NB4 (cell line): ENCODE data around the gene GPRIN1.
"Not testable (repeated sequence)": the region's sequence is repeated elsewhere in the genome, so short reads cannot be mapped to it uniquely, and the experiment has no call there.

Experiments used
- DNase-seq: peaks from one replicate; pipeline ENCODE4 v3.0.0; 2010; ENCODE audit warnings: low read depth
- H3K4me3 ChIP-seq: one replicate; pipeline ENCODE4 v1.5.1; 2011; ENCODE audit warnings: mild to moderate bottlenecking, low read depth, low read length, moderate library complexity
- MAX ChIP-seq: IDR thresholded peaks from 2 replicates; pipeline ENCODE4 v1.6.1; 2011; ENCODE audit warnings: low read depth, low read length
- MYC ChIP-seq: IDR thresholded peaks from 2 replicates; pipeline ENCODE4 v1.6.1; 2011; ENCODE audit warnings: low read depth, low read length
- POLR2A ChIP-seq: IDR thresholded peaks from 2 replicates; pipeline ENCODE4 v1.6.1; 2011; ENCODE audit warnings: mild to moderate bottlenecking; ENCODE audit not compliant: insufficient read length; ENCODE audit errors: extremely low read depth
- TF ChIP-seq, protein P1 (sequence below): IDR thresholded peaks from one replicate; pipeline ENCODE4 v1.5.1; 2012; ENCODE audit warnings: low read depth, low read length

Gene GPRIN1

GRCh38 chr5:176603091-176603490, 6.9 kb downstream of the GPRIN1 start:
- H3K4me3 ChIP-seq = no peak overlapping the region
- no peak for TF ChIP-seq MYC
- TF ChIP-seq POLR2A = no peak
- no peak for TF ChIP-seq MAX
- TF ChIP-seq, protein P1, sequence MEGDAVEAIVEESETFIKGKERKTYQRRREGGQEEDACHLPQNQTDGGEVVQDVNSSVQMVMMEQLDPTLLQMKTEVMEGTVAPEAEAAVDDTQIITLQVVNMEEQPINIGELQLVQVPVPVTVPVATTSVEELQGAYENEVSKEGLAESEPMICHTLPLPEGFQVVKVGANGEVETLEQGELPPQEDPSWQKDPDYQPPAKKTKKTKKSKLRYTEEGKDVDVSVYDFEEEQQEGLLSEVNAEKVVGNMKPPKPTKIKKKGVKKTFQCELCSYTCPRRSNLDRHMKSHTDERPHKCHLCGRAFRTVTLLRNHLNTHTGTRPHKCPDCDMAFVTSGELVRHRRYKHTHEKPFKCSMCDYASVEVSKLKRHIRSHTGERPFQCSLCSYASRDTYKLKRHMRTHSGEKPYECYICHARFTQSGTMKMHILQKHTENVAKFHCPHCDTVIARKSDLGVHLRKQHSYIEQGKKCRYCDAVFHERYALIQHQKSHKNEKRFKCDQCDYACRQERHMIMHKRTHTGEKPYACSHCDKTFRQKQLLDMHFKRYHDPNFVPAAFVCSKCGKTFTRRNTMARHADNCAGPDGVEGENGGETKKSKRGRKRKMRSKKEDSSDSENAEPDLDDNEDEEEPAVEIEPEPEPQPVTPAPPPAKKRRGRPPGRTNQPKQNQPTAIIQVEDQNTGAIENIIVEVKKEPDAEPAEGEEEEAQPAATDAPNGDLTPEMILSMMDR = no peak
- DNase-seq = no peak

DNA sequence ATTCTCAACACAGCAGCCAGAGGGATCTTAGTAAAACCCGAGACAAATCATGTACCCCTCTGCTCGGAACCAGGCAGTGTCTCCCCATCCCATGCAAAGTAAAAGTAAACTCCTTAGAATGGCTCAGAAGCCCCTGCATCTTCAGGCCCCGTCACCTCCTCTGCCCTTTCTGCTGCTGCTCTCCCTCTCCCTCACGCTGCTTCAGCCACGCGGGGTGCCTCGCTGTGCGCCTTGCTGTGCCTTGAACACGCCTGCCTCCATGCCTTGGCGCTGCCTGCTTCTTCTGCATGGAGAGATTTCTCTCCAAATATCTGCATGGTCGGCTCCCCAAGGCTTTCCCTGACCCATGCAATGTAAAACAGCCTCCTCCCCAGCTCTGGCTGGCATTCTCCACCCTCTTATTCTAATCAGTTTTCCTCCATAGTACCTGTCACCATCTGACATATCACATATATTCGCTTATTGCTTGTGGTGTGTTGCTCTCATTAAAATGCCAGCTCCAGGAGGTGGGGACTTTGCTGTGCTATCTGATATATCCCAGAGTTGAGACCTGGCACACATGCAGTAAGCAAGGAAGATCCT, 8.0 kb downstream of the GPRIN1 start:
- no peak for DNase-seq
- H3K4me3 ChIP-seq = no peak overlapping the region
- TF ChIP-seq, protein P1 = no peak
- TF ChIP-seq POLR2A (no peak), MYC (no peak), MAX (no peak)

DNA sequence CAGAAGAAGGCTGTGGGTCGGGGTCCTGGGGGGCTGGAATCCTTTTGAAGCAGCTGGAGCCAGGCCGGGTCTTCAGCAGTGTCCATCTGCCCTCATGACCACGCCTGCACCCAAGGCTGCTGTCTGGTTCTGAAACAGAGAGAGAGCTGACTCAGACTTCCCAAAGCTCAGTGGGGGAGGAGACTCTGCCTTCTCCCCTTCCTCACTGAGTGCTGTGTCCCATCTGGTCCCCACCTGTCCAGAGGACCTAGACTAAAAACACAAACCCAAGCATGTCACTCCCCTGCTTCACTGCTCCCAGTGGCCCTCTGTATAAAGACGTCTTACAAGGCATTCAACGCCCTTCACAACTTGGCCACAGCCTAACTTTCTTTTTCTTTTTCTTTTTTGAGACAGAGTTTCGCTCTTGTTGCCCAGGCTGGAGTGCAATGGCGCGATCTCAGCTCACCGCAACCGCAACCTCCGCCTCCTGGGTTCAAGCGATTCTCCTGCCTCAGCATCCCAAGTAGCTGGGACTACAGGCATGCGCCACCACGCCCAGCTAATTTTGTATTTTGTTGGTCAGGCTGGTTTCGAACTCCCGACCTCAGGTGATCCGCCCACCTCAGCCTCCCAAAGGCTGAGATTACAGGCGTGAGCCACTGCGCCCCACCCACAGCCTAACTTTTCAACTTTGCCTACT, 10.1 kb downstream of the GPRIN1 start:
- not testable (repeated sequence) for DNase-seq, H3K4me3 ChIP-seq

DNA sequence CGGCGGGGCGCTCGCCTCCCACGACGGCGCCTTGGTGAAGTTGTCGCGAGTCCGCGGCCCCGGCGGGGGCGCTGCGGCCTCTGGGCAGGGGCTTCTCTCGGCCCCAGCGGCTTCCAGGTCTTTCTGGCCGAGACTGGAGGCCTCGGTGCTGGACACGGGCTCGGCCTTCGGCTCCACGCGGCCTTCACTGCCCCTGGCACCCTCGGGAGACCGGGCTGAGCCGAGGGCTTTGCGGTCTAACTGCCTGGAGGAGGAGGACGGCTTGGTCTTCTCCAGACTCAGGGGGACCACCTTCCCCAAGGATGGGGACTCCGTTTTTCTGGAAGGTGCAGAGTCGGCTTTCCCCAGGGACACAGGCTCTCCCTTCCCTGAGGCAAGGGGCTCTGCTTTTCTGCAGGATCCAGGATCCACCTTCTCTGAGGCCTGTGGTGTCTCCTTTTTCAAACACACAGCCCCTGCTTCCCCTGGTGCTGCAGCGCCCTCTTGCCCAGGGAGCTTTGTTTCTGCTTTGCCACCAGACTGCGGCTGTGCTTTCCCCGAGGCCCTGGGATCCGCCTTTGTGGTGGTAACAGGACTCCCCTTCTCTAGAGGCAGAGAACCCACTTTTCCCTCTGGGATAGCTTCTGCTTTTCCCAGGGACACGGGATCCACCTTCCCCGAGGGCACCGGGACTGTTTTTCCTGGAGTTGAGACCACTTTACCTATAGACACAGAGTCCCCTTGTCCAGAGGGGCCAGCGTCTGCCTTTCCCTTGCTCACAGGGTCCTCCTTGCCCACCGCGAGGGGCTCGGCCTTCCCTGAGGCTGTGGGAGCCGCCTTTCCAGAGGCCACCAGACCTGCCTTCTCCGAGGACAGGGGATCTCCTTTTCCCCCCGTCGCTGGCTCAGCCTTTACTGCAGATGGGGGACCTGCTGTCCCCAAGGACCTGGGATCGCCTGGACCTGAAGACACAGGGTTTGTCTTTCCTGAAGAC, 12.3 kb downstream of the GPRIN1 start:
- TF ChIP-seq POLR2A = no peak
- TF ChIP-seq, protein P1 = peak; percentile 34
- no peak overlapping the region for H3K4me3 ChIP-seq
- DNase-seq = peak; percentile 59

- peak; percentile 66 for DNase-seq
- no peak overlapping the region for H3K4me3 ChIP-seq
- no peak for TF ChIP-seq MAX
- TF ChIP-seq, protein P1 = peak; percentile 32
Observed at GRCh38 chr5:176596689-176597416, 13.1 kb downstream of the GPRIN1 start.

- H3K4me3 ChIP-seq = no peak overlapping the region
- TF ChIP-seq MAX = no peak
- no peak for DNase-seq
Observed at GRCh38 chr5:176596069-176596644, 13.8 kb downstream of the GPRIN1 start.
